KBM-7 (cell line): ENCODE data around the gene ATP6V0C.

Experiments used
- DNase-seq: peaks from one replicate; pipeline ENCODE4 v3.0.0-alpha.2; 2015
- in situ Hi-C: fragments of 300-500 bp; cut with MboI; formaldehyde crosslinking; loops from 2 replicates; pipeline ENCODE4 v1.14.3; 2020; ENCODE audit warnings: low sequenced_read_pairs, low pct_unique_long_range_greater_than_20kb, mixed read lengths

ATP6V0C gene

DNA sequence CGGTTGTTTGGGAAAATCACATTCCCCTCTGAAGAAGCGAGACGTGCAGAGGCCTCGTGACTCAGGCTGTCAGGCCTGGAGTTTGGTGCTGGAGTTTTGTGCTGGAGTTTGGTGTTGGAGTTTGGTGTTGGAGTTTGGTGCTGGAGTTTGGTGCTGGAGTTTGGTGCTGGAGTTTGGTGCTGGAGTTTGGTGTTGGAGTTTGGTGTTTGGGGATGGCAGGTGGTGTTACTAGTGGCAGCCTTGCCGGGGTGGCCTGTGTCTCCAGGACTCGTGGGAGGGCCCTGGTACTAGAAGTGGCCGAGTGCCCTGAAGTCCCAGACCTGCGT lies 26.3 kb upstream of the ATP6V0C start:
- no peak for DNase-seq
- in situ Hi-C loops = no loop called here

DNA sequence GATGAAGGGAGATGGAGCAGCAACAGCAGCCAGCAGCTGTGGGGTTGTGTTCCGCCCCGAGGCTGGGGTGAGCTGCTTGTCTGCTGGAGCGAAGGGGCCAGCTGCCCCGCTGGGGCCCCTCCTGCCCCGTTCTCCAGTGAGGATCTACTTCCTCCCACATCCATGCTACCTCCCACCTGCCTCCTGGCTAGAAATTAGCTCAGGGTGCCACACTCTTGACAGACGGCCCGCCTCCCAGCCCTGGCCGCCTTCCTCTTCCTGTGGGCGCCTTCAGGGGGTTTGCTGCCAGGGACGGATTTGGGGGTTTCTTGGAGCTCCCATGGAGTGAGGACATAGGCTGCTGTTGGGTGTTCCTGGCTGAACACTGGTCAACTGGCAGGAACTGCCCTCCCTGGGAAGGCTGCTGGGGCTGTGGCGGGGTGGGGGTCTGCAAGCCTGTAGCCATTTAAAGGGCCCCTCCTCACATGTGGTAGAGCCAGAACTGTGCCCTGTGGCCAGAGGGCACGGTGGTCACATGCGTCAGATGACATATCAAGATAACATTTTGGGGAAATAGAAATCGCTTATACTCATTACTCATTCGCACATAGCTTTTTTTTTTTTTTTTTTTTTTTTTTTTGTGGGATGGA lies 25.7 kb upstream of the ATP6V0C start:
- in situ Hi-C loops = no loop called here
- DNase-seq = peak; percentile 77

DNA sequence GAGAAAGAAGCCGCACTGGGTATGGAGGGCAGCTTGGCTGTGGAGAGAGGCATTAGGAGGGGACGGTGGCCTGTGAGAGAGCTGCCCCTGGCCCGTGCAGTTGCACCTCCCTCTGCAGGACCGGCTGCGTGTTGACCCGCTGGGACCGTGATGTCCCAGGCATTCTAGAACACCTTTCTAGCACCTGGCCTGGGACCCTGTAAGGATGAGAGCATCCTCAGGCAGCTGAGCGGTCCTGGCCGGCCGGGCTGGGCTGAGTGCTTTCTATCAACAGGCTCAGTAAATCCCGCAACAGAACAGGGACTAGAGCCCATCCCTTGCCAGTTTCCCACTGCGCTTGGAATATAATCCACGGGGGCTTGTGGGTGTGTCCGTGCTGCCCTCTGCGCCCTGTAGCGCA lies 24.2 kb upstream of the ATP6V0C start:
- no peak for DNase-seq
- in situ Hi-C loops = no loop called here

GRCh38 chr16:2490190-2491105 lies 23.3 kb upstream of the ATP6V0C start:
- in situ Hi-C loops = no loop called here
- no peak for DNase-seq

- in situ Hi-C loops = no loop called here
- DNase-seq = no peak
These were observed 21.5 kb upstream of the ATP6V0C start for GRCh38 chr16:2492292-2492691.

DNA sequence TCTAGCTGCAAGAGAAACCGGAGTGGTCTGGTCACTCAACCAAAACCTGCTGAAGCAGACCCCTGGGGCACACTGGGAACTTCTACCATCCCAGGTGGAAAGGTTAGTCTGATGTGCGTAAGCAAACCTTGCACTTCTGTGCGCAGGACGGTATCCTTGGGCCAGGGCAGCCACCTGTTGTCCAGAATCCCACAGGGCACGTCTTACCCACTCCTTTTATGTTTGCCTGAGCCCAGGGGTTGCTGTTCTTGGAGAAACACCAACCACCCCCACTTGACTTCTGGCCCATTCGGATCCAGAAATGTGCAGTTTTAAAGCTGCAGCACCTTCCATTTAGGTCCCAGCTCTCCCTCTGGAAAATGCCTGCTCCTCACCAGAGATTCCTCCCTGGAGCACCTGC lies 20.1 kb upstream of the ATP6V0C start:
- in situ Hi-C loops = no loop called here
- DNase-seq = no peak

- in situ Hi-C loops = no loop called here
- no peak for DNase-seq
These were observed 19.1 kb upstream of the ATP6V0C start for GRCh38 chr16:2494616-2495015.

DNA sequence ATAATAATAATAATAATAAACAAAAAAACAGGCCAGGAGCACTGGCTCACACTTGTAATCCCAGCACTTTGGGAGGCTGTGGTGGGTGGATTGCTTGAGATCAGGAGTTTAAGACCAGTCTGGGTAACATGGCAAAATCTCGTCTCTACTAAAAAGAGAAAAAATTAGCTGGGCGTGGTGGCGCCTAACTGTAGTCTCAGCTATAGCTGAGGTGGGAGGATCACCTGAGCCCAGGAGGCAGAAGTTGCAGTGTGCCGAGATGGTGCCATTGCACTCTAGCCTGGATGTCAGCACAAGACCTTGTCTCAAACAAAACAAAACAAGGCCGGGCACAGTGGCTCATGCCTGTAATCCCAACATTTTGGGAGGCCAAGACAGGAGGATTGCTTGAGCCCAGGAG lies 18.7 kb upstream of the ATP6V0C start:
- in situ Hi-C loops = no loop called here

GRCh38 chr16:2496223-2497115 lies 17.3 kb upstream of the ATP6V0C start:
- no peak for DNase-seq
- in situ Hi-C loops = no loop called here

More for the DNA sequence above, 18.7 kb upstream of the ATP6V0C start:
- no peak for DNase-seq

- in situ Hi-C loops = no loop called here
- no peak for DNase-seq
These were observed 16.6 kb upstream of the ATP6V0C start for GRCh38 chr16:2497116-2497630.

DNA sequence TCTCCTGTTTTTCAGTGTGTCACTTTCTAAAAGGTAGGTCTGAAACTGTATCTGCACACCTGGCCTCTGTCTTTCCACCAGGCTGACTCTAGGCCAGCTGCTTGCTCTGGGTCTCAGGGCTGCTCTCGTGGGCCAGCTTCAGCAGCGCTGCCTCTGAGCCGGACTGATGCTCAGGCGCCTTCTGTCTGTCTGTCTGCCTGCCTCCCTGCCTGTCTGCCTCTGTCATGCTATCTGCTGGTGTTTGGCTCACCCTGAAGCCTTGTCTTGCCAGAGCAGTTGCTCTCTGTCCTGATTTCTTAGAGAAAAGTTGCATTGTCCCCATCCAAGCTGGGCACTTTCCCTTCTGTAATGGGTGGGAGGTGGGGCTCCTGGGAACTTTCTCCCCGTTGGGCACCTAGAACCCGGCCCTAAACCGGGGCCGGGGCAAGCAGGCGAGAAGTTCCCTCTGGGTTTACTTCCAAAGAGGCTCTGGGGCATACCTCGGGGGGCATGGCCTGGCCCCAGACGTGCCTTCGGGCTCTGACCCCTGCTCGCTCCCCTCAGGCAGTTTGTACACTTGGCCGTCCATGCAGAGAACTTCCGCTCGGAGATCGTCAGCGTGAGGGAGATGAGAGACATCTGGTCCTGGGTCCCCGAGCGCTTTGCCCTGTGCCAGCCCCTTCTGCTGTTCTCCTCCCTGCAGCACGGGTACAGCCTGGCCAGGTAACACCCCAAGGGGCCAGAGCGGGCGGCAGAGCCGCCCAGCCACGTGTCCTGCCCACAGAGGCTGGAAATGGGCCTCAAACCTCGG lies 15.9 kb upstream of the ATP6V0C start:
- in situ Hi-C loops = no loop called here
- no peak for DNase-seq

DNA sequence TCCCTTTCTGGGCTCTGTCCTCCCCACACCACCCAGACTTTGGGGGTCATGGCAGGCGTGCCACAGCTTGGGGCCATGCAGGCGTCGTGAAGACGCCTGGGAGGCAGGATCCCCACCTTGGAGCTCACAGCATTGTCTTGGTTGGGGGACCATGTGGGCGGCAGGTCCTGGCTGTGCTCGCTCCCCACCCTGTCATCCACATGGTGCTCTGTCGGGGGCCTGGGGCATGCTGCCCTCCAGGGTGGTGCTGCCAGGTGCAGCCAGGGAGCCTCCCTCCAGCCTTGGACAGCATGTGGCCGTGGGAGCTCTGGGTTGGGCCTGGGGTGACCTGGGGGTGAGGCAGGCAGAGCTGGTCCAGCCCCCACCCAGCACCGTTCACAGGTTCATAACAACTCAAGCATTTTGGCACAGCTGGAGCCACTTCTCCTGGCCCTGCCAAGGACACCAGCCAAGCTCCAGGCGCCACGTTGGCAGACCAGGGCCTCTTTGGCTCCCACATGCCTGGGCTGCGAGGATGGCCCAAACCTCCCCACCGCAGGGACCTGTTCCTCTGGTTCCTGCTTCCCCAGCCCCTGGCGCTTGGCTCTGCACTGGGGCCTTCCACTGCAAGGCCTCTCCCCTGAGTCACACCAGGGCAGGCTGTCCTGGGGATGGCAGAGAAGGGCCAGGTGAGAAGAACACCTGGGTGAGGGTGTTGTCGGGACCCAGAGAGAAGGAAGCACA lies 15.1 kb upstream of the ATP6V0C start:
- DNase-seq = no peak
- in situ Hi-C loops = no loop called here

DNA sequence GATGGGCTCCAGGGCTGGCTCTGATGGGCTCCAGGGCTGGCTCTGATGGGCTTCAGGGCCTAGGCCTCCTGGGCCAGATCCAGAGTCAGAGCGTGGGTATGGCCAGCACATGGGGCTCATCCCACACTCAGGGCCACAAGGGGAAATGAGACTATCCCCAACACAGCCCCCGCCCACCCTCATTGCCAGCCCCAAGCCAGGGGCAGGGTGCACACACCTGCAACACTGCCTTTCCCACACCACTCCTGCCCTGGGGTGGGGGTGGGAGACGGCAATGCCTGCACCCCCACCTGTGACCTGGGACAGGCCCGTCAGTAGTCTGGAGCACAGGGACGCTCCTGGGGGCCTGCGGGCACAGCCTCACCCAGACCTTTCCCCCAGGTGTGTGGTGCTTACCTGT lies 14.3 kb upstream of the ATP6V0C start:
- DNase-seq = no peak
- in situ Hi-C loops = no loop called here

GRCh38 chr16:2499890-2500429 lies 13.8 kb upstream of the ATP6V0C start:
- in situ Hi-C loops = no loop called here
- no peak for DNase-seq

DNA sequence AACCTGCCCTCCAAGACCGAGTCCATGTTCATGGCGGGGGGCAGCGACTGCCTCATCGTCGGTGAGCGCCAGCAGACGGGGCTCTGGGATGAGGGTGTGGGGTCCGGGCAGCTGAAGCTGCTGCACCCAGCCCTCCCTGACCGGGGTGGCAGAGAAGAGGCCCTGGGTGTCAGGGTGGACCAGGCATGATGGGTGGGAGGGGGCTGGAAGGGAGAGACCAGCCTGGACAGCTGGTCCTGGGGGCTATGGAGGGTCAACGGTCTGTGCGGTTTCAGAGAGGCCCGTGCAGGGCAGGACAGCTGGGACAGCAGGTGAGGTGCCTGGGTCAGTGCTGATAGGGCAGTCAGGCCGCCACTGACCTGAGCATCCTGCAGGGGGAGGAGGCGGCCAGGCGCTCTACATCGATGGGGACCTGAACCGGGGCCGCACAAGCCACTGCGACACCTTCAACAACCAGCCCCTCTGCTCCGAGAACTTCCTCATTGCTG lies 13.3 kb upstream of the ATP6V0C start:
- no peak for DNase-seq
- in situ Hi-C loops = no loop called here

DNA sequence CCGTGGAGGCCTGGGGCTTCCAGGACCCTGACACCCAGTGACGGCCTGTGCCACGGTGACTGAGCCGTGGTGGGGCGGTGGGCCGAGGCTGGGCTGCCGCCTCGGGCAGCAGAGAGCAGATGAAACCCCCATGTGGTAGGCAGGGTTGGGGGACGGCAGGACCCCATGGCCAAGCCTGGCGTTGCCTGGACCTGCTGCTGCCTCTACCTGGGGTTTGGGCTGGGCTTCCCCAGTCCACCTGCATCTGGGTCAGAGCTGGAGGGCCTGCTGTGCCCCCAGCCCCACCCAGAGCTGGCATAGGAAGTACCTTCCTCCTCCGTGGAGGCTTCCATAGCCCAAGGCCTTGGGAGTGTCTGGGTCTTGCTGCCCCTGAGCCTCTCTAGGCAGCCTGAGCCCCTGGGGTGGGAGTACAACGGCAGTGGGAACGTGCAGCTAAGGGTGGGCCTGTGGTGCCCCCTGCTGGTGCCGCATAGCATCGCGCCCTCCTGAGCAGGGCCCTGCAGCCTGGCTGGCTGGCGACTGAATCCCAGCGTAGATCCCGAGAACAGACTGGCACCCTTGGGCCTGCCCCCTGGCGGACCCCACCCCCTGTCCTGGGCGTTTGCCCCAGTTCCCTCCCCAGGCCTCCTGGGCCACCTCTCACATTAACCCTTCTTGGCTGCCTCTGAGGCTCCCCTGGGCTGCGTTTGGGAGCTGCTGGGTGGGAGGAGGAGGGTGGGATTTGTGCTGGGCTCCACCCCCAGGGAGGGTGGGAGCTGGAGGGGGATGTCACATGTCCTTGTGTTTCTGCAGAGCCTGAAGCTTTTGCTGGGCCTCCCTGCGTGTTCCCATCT lies 12.6 kb upstream of the ATP6V0C start:
- in situ Hi-C loops = no loop called here
- DNase-seq = peak; percentile 92
